GM19468 (cell line): Measurements from ENCODE around the gene ARHGEF37.
"Not testable (repeated sequence)": the region's sequence is repeated elsewhere in the genome, so short reads cannot be mapped to it uniquely, and the experiment has no call there.

Experiments used
- ATAC-seq: cut with Tn5 transposase; IDR thresholded peaks from one replicate; pipeline ENCODE4 v1.9.1; 2021; ENCODE audit warnings: mild to moderate bottlenecking, moderate library complexity, moderate number of reproducible peaks; ENCODE audit not compliant: unreplicated experiment; ENCODE audit errors: extremely low read depth

The ARHGEF37 gene

GRCh38 chr5:149667084-149667828, 86.0 kb downstream of the ARHGEF37 start:
- ATAC-seq: no peak

GRCh38 chr5:149667829-149668330, 86.6 kb downstream of the ARHGEF37 start:
- ATAC-seq: no peak

- not testable (repeated sequence) for ATAC-seq
Measured at GRCh38 chr5:149669273-149669672, 88.0 kb downstream of the ARHGEF37 start.

- no peak for ATAC-seq
Measured at GRCh38 chr5:149671544-149671943, 90.2 kb downstream of the ARHGEF37 start.

- no peak for ATAC-seq
Measured at GRCh38 chr5:149672701-149673476, 91.6 kb downstream of the ARHGEF37 start.

- ATAC-seq: no peak
Measured at GRCh38 chr5:149674686-149675085, 93.4 kb downstream of the ARHGEF37 start.

- ATAC-seq: no peak
Measured at GRCh38 chr5:149675610-149676201, 94.4 kb downstream of the ARHGEF37 start.

GRCh38 chr5:149677731-149678130, 96.4 kb downstream of the ARHGEF37 start:
- no peak for ATAC-seq

- no peak for ATAC-seq
Measured at GRCh38 chr5:149679876-149680809, 98.8 kb downstream of the ARHGEF37 start.

- ATAC-seq: peak; percentile 92
Measured at GRCh38 chr5:149680810-149681221, 99.5 kb downstream of the ARHGEF37 start.

- ATAC-seq: no peak
Measured at GRCh38 chr5:149681252-149681651, 100.0 kb downstream of the ARHGEF37 start.

- ATAC-seq: no peak
Measured at GRCh38 chr5:149681922-149682321, 100.6 kb downstream of the ARHGEF37 start.

- no peak for ATAC-seq
Measured at GRCh38 chr5:149682532-149683075, 101.3 kb downstream of the ARHGEF37 start.

- ATAC-seq: no peak
Measured at GRCh38 chr5:149683964-149684363, 102.7 kb downstream of the ARHGEF37 start.

GRCh38 chr5:149684371-149684770, 103.1 kb downstream of the ARHGEF37 start:
- ATAC-seq: no peak
